ENCODE data around the gene SLC4A2. TPM values are rescaled to one million over a fixed set of nuclear protein-coding genes. Genes with fewer than 3 reads are reported as not detected.

SLC4A2 gene
- total RNA-seq, 4 donors from 2014 or later, result 74.3 to 111 (median 91.4) TPM

DNA sequence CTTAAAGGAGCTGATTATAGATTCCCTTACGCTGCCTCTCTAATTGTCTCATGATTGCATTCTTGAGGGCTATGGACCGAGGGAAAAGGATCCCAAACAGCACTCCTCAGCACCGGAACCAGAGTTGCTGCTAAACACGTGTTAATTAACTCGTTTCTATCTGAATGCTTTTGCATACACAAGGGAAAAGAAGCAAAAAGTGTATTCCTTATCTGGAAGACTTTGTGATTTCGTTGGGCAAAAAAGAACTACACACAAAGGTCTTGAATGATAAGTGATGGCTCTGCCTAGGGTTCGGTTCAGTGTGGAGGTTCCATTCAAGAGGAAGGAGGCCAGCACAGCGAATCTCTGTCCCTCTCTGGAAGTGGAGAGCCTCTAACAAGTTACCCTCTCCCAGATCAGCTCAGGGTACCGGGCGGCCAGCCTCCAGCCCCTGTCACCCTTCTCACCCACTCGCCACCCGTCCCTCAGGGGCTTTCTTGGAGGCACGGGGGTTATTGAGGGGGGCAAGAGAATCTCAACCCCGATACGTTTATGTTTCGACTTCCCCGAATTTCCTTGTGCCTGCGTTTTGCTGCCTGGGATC lies 515 bp upstream of the SLC4A2 start:
- no peak for DNase-seq (ENCODE audit: low spot score in 2 of 2)
- H3K4me3 ChIP-seq, result peak overlapping the region; percentile 72 to 91 (median 80)
- H3K27ac ChIP-seq, result peak overlapping the region; percentile 93 to 97 (median 96)
- H3K4me1 ChIP-seq, result peaks cover 0 to 60% (median 42%) of the 10 kb centered on the region in 4 donors
- peaks cover 0 to 16% (median 0%) of the 10 kb centered on the region in 3 donors for H3K36me3 ChIP-seq
- H3K9me3 ChIP-seq, result no peaks in the 10 kb centered on the region
- WGBS, 2 donors, result 4 to 5% methylated on average over 18 of the region's 18 CpGs
- TF ChIP-seq, protein P1, sequence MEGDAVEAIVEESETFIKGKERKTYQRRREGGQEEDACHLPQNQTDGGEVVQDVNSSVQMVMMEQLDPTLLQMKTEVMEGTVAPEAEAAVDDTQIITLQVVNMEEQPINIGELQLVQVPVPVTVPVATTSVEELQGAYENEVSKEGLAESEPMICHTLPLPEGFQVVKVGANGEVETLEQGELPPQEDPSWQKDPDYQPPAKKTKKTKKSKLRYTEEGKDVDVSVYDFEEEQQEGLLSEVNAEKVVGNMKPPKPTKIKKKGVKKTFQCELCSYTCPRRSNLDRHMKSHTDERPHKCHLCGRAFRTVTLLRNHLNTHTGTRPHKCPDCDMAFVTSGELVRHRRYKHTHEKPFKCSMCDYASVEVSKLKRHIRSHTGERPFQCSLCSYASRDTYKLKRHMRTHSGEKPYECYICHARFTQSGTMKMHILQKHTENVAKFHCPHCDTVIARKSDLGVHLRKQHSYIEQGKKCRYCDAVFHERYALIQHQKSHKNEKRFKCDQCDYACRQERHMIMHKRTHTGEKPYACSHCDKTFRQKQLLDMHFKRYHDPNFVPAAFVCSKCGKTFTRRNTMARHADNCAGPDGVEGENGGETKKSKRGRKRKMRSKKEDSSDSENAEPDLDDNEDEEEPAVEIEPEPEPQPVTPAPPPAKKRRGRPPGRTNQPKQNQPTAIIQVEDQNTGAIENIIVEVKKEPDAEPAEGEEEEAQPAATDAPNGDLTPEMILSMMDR (IDR thresholded peaks at IDR 0.05), result no peak
- TF ChIP-seq POLR2A (IDR thresholded peaks at IDR 0.05) (no peak), EP300 (IDR thresholded peaks at IDR 0.05) (no peak)
- H3K27me3 ChIP-seq, result no peaks in the 10 kb centered on the region

DNA sequence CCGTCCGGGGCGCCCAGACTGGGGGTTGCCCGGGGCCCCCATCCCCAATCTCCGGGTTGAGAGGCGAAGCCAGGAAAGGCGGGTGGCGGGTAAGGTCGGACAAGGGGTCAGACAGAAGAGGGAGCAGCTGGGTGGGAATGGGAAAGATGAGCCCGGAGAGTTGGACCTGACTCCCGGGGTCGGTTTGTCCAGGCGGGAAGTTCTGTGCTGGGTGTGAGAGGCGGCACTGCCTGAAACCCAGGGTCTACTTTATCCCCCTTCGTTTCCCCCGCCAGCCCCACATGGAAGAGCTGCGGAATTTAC lies 675 bp downstream of the SLC4A2 start:
- no peaks in the 10 kb centered on the region for H3K27me3 ChIP-seq
- H3K27ac ChIP-seq, result peak overlapping the region; percentile 93 to 97 (median 96)
- no peaks in the 10 kb centered on the region for H3K9me3 ChIP-seq
- TF ChIP-seq POLR2A (IDR thresholded peaks at IDR 0.05) (no peak), EP300 (IDR thresholded peaks at IDR 0.05) (no peak)
- TF ChIP-seq, protein P1 (IDR thresholded peaks at IDR 0.05), result no peak
- H3K4me3 ChIP-seq, result peak overlapping the region; percentile 72 to 91 (median 80)
- no peak for DNase-seq (ENCODE audit: low spot score in 2 of 2)
- H3K4me1 ChIP-seq, result peaks cover 0 to 60% (median 42%) of the 10 kb centered on the region in 4 donors
- peaks cover 5 to 17% (median 6%) of the 10 kb centered on the region in 3 donors for H3K36me3 ChIP-seq
- WGBS, 2 donors, result 2 to 3% methylated on average over 16 to 17 of the region's 17 CpGs

DNA sequence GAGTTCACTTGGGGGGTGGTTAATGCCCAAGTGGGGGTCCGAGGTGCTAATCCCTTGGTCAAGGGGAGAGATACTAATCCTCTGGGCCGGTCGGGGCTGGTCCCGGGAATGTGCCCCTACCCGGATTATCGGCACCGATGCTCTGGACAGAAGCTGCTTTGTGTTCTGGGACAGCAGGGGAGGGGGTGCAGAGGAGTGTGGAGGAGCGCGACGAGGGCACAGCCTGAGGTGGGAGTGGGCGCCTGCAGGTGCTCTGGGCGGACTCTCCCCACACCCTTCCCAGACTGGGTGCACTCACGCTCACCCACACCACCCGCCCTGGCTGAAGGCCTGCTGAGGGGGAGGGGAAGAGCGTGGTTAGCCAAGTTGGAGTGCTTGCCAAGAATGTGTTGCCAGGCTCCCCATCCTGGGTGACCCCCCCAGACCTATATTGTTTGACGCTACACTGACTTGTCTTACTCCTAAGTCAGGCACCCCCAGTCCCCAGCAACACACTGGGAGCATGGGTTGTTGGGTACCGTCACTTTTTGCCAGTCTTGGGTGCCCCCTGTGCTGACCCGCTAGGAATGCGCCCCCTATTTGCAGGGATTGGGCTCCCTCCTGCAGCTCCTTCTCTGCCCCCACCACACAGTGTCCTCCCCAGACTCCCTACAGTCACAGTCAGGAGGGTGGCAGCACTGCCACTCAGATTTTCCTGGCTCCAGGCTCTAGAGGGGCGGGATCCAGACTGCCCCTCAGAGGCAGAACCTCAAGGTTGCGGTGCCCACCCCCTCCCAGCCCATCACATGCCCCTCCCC lies 1.2 kb downstream of the SLC4A2 start:
- Histone ChIP-seq H3K4me1 (peaks cover 0 to 60% (median 42%) of the 10 kb centered on the region in 4 donors), H3K27ac (peak overlapping the region; percentile 93 to 97 (median 96)), H3K4me3 (peak overlapping the region; percentile 72 to 91 (median 80)), H3K27me3 (no peaks in the 10 kb centered on the region), H3K9me3 (no peaks in the 10 kb centered on the region), H3K36me3 (peaks cover 5 to 19% (median 6%) of the 10 kb centered on the region in 3 donors)
- TF ChIP-seq POLR2A (IDR thresholded peaks at IDR 0.05), result no peak
- TF ChIP-seq EP300 (IDR thresholded peaks at IDR 0.05), result peak in 1 of 2 donors; percentile 35
- TF ChIP-seq, protein P1 (IDR thresholded peaks at IDR 0.05), result peak in 3 of 5 experiments; percentile 20 to 28 (median 28)
- WGBS, 2 donors, result 7 to 9% methylated on average over 13 to 21 of the region's 21 CpGs
- DNase-seq (ENCODE audit: low spot score in 2 of 2), result no peak

DNA sequence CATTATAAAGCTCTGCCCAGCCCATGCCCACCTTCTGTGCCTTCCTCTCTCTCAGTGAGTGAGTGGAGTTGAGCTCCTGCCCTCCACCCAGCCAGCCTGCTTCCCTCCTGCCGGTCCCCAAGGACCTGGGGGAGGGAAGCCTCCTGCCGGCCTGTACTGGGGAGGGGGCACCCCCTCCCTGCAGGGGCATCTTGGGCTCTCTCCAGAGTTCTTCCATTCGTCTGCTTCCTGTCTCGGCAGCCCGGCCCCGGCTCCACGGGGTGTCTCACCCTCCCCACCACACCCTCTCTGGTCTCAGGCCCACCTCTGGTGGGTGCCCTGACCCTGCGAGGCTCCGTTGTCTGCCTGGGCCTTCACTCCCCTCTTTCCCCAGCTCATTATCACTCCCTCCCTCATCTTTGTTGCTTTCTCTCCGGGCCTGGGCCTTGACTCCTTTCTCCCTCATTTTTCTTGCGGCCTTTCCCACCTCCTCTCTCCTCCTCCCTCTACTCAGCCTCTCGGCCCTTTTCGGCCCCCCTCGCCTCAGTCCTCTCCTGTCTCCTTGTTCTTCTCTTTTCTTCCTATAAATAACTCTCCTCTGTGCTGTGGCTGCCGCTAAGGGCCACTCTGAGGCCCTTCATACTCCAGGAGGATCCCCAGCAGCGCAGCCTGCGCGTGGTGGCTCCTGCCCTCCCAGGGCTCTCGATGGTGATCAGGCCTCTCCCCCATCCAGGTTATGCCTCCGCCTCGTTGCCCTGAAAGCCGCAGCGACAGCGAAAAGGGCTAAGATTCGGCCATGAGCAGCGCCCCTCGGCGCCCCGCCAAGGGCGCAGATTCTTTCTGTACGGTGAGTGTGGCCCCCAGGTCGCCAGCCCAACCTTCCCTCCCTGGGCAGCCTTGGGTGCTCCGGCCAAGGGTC lies 2.1 kb downstream of the SLC4A2 start:
- peaks cover 0 to 60% (median 42%) of the 10 kb centered on the region in 4 donors for H3K4me1 ChIP-seq
- H3K27me3 ChIP-seq, result no peaks in the 10 kb centered on the region
- H3K36me3 ChIP-seq, result peaks cover 5 to 27% (median 6%) of the 10 kb centered on the region in 3 donors
- WGBS, 2 donors, result 45 to 54% methylated on average over 31 to 33 of the region's 33 CpGs
- H3K27ac ChIP-seq, result peak overlapping the region; percentile 93 to 97 (median 96)
- TF ChIP-seq EP300 (IDR thresholded peaks at IDR 0.05), result no peak
- TF ChIP-seq, protein P1 (IDR thresholded peaks at IDR 0.05), result no peak
- no peak for TF ChIP-seq POLR2A (IDR thresholded peaks at IDR 0.05)
- no peak for DNase-seq (ENCODE audit: low spot score in 2 of 2)
- H3K4me3 ChIP-seq, result peak overlapping the region in 2 of 4 donors; percentile 29 to 86
- H3K9me3 ChIP-seq, result no peaks in the 10 kb centered on the region

All from tibial nerve (tissue), 4 donors.